ENCODE measurements around the gene TAAR2.

Gene TAAR2

DNA sequence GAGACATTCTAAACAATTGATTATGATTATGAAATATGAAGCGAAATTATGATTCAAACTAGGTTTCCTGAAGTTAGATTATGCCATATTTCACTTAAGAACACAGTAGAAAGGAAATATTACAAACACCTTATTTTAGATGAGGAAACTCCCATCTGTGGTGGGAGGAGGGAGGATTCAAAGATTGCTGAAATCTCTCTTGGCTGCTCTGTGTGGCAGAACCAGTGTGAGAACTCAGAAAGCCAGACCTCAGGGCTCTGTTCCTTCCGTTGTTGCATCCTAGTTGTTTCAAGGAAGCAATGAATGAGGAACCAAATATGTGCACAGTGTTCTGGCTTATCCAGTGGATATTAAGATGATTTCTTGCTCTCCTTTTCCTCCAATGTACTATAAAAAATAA lies 36.7 kb downstream of the TAAR2 start:
- TF ChIP-seq, protein P1, sequence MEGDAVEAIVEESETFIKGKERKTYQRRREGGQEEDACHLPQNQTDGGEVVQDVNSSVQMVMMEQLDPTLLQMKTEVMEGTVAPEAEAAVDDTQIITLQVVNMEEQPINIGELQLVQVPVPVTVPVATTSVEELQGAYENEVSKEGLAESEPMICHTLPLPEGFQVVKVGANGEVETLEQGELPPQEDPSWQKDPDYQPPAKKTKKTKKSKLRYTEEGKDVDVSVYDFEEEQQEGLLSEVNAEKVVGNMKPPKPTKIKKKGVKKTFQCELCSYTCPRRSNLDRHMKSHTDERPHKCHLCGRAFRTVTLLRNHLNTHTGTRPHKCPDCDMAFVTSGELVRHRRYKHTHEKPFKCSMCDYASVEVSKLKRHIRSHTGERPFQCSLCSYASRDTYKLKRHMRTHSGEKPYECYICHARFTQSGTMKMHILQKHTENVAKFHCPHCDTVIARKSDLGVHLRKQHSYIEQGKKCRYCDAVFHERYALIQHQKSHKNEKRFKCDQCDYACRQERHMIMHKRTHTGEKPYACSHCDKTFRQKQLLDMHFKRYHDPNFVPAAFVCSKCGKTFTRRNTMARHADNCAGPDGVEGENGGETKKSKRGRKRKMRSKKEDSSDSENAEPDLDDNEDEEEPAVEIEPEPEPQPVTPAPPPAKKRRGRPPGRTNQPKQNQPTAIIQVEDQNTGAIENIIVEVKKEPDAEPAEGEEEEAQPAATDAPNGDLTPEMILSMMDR (conservative IDR thresholded peaks at IDR 0.05), result no peak
- H3K27ac ChIP-seq, result no peak overlapping the region

DNA sequence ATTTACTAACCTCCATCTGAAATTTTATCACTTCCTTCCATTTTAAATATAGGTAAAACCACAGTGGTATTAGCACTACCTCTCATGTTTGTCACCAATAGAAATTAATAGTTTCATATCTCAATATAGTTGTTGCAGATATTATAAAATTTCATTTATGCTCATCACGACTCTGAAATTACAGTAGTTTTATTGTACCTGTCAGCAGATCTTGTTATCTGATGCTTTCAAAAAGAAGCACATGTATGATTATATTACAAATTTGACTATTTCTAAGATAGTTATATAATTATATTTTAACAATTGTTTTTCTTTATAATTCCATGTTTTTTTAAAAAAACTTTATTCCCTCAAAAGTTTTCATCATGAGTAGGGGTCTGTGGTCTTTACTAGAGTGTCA lies 39.4 kb downstream of the TAAR2 start:
- TF ChIP-seq, protein P1 (conservative IDR thresholded peaks at IDR 0.05), result no peak
- no peak overlapping the region for H3K27ac ChIP-seq

DNA sequence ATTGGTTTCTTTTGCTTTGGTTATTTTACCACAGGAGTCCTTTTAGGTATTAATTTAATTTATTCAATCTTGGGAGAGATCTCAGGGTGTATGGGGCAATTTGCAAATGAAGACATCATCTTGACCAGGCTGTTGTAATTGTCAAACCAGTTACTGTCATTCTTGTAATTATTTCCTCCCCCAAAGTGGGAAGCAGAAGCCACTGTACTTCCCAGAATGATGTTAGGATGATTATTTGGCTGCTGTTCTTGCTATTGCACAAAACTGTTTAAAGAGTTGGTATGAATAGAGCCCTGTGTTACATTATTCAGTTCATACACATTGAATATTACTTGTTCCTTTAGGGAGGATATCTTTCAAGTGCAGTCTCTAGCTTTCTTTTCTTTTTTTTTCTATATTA lies 52.3 kb downstream of the TAAR2 start:
- no peak overlapping the region for H3K27ac ChIP-seq
- TF ChIP-seq, protein P1 (conservative IDR thresholded peaks at IDR 0.05), result no peak

DNA sequence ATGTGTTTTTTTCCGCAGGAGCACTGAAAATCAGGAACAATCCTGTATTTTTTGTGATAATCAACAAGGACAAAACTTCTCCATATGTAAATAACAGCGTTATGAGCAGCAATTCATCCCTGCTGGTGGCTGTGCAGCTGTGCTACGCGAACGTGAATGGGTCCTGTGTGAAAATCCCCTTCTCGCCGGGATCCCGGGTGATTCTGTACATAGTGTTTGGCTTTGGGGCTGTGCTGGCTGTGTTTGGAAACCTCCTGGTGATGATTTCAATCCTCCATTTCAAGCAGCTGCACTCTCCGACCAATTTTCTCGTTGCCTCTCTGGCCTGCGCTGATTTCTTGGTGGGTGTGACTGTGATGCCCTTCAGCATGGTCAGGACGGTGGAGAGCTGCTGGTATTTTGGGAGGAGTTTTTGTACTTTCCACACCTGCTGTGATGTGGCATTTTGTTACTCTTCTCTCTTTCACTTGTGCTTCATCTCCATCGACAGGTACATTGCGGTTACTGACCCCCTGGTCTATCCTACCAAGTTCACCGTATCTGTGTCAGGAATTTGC lies 53.8 kb downstream of the TAAR2 start, which contains the start of gene TAAR6:
Gene TAAR6 (plus strand): TSS at position 102 of the 557 bp plus-strand sequence. CDS start 0 bp downstream, at position 102.
- H3K27ac ChIP-seq, result no peak within 1 kb of the TSS
- TF ChIP-seq, protein P1 (conservative IDR thresholded peaks at IDR 0.05), result no peak

DNA sequence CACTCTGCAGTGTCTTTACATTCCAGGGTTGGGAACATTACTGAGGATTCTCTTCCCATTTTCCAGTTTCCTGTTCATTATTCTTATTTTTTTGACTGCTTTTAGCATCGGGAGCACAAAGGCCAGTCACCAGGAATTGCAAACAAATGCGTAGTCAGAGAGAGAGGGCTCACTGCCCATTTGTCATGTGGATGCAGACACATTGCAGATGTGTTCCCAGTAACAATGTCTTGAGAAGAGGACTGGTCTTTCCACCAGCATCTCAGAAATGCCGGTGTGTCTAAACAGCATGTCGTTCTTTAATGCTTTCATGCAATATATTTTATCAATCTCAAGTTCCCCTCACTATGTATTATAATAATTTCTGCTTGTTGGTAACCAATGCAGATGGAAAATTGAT lies 54.9 kb downstream of the TAAR2 start:
- TF ChIP-seq, protein P1 (conservative IDR thresholded peaks at IDR 0.05), result no peak
- no peak overlapping the region for H3K27ac ChIP-seq

DNA sequence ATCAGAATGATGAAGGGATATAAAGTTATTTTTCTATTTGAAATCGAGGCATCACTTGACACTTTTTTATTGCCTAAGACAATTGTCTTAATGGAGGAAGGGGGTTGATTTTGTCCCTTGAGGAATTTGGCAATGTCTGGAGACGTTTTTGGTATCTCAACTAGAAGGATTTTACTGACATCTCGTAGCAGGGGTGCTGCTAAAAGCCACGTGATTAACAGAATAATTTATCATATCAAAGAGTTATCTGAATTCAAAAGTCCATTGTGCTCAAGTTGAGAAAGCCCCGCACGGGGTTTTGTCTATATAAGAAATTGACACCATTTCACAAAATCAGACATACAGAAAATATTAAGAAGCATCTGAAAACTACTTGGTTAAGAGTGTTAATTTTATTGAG lies 55.5 kb downstream of the TAAR2 start:
- H3K27ac ChIP-seq, result no peak overlapping the region
- TF ChIP-seq, protein P1 (conservative IDR thresholded peaks at IDR 0.05), result no peak

DNA sequence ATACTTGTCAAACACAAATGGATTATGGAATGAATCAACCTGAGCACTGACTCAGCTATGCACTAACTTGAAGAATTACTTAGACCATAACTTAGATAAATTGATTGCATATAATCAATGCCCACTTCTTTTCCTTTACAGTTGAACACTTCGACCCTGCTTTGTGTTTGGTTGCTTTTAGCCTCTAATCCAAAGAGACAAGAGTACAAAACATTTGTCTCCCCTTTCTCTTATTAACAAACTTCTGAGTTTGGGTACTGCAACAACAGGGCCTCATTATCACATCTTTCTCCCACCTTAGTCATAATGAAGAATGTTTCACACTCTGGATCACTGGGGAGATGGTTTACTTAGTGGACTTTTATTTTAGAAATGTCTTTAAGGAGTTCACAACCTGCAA lies 56.5 kb downstream of the TAAR2 start:
- H3K27ac ChIP-seq, result no peak overlapping the region
- TF ChIP-seq, protein P1 (conservative IDR thresholded peaks at IDR 0.05), result no peak

Measured in VCaP (cell line).